Cortex of kidney (tissue), 1 donor: ENCODE measurements around the gene PDIA6.
"Not testable (repeated sequence)": the region's sequence is repeated elsewhere in the genome, so short reads cannot be mapped to it uniquely, and the experiment has no call there.

Source experiments
- DNase-seq: peaks from one replicate; lab custom pipeline; 2025; lab: John Stamatoyannopoulos, UW

PDIA6 gene

DNA sequence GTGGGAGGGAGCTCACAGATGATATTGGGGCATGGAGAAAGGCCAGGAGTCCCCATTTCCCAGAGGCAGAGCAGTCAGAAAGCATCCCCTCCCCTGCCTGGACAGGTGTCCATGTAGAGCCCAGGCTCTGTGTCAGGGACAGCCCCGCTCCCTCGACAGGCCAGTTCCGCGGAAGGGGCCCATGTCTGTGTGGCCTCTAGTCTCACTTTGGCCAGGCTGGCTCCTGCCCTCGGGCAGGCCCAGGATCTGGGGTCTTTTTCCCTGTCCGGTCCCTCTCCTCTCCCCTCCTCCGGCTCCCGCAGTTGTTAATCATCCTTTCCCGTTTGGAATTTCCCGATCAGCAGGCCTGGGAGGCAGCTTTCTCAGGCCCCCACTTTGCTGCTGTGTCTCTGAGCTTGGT is 20.4 kb upstream of the PDIA6 start:
- no peak for DNase-seq

DNA sequence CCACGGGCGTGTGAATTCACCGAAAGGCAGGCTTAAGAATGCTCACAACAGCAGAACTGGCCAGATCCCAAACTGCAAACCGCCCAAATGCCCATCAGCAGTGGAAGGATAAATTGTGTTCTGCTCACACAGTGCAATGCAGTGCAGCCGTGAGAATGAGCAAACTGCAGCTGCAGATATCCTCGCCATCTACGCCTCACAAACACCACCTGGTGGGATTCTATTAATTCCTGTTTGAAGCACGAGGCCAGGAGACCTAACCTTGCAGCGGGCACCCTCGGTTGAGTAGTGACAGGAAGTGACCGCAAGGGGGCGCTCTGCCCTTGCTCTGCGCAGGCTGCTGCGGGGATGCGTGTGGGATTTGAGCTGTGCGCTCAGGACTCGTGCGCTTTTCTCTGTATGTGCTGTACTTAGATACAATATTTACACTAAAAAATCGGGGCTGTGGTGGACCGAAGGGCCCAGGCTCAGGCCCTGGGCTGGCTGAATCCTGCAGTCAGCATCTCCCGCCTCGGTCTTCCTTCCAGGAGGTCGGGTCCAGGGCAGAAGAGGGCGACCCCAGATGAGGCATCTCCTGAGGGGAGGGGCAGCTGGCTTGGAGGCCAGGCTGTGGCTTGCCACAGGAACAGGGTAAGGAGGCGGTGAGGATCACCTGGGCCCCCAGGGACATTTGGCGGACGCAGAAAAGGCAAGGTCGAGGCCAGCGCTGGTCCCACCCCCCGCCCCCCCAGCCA is 19.8 kb upstream of the PDIA6 start:
- no peak for DNase-seq

DNA sequence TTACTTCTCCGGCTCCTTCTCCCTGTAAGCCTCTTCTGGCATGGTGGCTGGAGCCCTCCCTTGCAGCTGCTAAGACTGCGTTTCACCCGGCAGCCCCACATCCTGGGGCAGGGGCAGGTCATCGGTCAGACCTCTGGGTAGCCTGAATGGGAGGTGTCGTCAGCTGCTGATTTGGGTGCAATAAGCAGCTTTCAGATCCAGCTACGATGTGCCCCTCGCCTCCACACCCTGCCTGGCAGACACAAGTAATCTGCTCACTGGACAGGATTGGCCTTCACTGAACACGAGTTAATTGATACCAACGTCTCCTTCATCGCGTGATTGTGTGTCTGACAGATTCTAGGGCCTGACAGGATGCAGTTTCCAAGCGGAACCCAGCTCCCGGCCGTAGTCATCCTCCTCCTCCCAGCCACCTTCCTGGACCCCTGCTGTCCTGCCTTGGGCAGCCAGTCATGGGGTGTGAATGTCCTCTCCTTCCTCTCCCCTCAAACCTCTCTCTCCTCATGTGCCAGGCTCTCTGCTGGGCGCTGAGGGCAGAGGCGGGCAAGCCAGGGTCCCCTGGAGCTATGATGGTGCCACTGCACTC is 18.9 kb upstream of the PDIA6 start:
- no peak for DNase-seq

- no peak for DNase-seq
These were observed 18.2 kb upstream of the PDIA6 start for GRCh38 chr2:10830641-10831399.

GRCh38 chr2:10830203-10830602 is 17.6 kb upstream of the PDIA6 start:
- DNase-seq = no peak

DNA sequence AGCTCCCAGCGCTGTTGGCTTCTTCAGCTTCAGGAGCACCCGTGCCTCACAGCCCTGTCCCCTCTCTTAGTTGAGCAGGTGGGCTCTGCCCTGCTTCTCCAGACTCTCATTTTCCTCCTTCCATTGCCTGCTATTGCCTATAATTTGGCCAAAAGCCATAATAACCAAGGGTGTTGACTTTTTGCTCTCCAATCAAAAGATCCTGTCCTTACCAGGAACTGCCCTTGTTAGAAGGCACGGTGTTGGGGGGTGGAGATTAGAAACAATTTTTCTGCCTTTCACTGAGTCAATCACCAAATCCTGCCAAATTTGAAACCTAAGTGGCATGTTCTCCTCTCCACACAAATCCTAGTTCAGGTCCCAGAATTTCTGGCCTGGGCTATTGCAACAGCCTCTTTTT is 16.7 kb upstream of the PDIA6 start:
- DNase-seq = no peak

DNA sequence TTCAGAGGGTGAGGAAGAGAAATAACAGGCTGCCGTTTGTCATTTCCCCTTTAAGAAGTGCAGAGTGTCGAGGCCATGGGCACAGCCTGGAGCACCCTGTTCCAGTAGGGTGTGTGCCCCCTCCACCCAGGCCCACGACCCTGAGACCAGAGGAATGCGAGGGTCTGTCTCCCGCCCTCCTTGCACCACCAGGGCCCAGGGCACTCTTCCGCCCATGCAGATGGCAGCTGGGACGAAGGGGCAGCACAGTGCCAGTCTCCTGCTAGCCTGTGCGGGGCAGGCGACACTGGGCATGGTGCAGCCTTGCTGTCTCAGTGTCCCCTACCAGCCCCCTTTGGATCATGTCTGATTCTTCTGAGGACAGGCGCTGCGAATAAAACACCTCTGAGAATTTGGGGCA is 15.8 kb upstream of the PDIA6 start:
- no peak for DNase-seq

DNA sequence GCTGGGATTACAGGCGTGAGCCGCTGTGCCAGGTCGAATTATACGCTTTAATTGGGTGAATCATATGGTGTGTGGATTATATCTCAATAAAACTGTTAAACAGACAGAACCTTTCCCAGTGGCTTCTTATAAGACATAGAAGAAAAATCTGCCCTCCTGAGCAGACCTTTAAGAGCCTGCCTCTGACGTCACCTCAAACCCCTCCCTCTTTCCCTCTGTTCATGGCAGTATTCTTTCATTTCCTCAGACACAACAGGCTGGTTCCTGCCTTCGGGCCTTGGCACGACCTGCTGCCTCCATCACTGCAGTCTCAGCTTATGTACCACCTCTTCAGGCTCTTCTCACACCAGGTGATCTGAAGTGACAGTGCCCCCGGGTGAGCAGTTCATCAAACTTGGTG is 14.0 kb upstream of the PDIA6 start:
- no peak for DNase-seq

- no peak for DNase-seq
These were observed 13.4 kb upstream of the PDIA6 start for GRCh38 chr2:10826026-10826425.

GRCh38 chr2:10824191-10824590 is 11.6 kb upstream of the PDIA6 start:
- no peak for DNase-seq

DNA sequence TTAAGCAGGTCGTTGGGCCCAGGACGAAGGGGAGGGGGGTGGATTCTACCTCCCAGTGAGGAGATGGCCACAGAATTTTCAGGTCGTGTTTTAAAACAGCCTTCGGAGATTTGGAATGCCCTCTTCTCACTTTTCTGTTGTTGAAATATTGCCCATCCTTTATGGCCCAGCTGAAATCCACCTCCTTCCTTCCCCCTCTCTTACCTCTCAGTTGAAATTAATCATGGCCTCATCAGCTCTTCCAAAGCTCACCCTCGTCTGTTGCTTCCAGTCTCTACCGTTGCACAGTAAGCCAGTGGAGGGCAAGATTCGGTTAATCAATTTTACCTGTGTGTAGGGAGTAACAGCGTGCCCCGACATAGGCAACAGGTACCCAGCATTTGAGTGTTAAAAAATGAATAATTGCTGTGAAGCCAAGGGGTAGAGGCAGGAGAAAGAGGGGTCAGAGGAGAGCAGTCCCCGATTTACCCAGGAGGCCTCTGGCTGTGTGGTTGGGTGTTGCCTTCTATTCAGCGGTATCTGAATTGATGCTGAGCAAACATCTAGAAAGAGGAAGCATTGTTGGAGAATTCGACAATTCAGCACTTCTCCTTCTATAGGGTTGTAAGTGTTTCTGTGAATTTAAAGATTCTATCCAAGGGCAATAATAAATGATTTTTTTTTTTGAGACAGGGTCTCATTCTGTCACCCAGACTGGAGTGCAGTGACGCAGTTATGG is 8.6 kb upstream of the PDIA6 start:
- no peak for DNase-seq

- no peak for DNase-seq
These were observed 8.0 kb upstream of the PDIA6 start for GRCh38 chr2:10820562-10820961.

GRCh38 chr2:10819714-10820314 is 7.2 kb upstream of the PDIA6 start:
- DNase-seq = no peak

GRCh38 chr2:10818984-10819383 is 6.4 kb upstream of the PDIA6 start:
- no peak for DNase-seq

DNA sequence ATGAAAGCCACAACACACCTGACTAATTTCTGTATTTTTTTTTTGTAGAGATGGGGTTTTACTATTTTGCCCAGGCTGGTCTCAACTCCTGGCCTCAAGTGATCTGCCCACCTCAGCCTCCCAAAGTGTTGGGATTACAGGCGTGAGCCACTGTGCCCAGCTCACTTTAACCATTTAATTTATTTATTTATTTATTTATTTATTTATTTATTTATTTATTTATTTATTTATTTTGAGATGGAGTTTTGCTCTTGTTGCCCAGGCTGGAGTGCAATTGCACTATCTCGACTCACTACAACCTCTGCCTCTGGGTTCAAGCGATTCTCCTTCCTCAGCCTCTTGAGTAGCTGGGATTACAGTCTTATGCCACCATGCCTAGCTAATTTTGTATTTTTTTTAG is 5.7 kb upstream of the PDIA6 start:
- DNase-seq = not testable (repeated sequence)

DNA sequence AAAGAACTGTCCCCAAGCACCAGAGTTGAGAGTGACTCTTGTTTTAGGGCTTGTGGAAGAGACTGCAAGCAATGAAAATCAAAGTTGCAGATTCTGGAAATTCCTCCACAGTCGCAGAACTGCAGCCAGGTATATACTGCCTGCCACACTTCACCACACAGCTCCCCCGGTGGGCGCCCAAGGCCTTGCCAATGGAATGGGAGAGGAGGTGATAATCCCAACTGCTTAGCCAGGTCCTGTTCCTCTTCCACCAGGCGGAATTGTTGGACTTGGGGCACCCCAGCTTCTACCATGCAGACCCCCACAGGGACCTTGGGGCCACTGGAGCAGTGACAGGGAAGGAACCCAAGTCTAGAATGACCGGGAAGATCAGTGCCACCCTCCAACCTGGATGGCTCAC is 4.8 kb upstream of the PDIA6 start:
- no peak for DNase-seq

DNA sequence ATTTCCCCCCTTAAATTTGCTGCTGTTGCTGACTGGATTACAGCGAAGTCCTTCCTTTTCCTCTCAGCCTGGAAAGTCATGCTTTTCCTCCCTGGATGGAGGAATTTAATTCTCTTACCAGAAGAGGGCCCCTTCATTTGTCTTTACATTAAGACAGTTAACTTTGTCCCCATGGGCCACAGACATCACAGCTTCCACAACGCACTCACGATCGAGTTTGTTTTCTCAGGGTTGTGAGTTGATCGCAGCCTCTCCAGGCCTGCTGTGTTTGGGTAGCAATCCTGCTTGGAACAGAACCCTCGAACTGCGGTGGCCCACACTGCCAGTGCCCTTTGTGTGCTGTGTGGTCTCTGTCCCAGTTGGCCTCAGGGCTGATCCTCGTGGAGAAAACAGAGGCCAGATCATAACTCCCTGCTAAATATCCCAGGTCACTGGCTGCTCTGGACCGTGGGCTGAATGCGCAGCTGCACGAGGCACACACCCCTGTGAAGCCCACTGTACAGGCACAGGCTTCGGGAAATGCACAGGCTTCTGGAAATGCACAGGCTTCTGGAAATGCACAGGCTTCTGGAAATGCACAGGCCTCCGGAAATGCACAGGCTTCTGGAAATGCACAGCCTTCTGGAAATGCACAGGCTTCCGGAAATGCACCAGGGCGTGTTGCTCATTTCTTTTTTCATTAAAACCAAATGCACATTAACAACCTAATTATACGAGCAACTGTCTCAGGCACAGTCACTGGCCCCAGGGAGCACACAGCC is 2.2 kb upstream of the PDIA6 start:
- DNase-seq = no peak

- no peak for DNase-seq
These were observed 1.6 kb upstream of the PDIA6 start for GRCh38 chr2:10814142-10814541.

GRCh38 chr2:10813163-10814138 is 866 bp upstream of the PDIA6 start:
- DNase-seq = not testable (repeated sequence)

DNA sequence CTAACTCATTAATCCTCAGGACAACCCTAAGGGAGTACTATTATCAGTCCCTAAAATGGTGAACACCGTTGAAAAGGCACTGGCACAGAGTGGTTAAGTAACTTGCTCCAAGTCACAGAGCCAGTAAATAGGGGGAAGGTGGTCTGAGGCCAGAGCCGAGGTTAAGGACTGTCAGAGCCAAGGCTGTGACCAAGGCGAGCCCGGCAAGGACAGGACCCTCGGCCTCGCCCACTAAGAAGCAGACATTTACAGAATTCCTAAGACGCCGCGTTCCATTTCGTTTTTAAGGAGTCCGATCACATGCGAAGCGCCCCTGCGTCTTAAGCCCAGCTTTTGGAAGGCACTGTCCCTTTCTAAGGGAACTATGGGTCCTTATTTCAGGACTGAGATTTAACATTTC is 1.1 kb downstream of the PDIA6 start:
- no peak for DNase-seq
